Breast epithelium (tissue), 4 donors: ENCODE data around the gene C2CD3. TPM values are rescaled to one million over a fixed set of nuclear protein-coding genes. Genes with fewer than 3 reads are reported as not detected.

ENCODE experiments used
- DNase-seq, 2 donors: peaks; one replicate each; pipeline ENCODE4 v3.0.0-alpha.2; 2019; ENCODE audit warnings: low spot score in 2 of 2
- H3K27ac ChIP-seq, 2 donors: fragments of 200-600 bp; sonication (generic) in 1 of 2; one replicate each; pipeline ENCODE4 v1.5.1; 2016 to 2019; ENCODE audit warnings: mild to moderate bottlenecking in 1 of 2
- H3K27me3 ChIP-seq, 2 donors: fragments of 200-600 bp; sonication (generic) in 1 of 2; one replicate each; pipeline versions ENCODE4 v1.5.1 to v1.6.0; 2017 to 2019; ENCODE audit warnings: control low read depth in 1 of 2, mild to moderate bottlenecking in 1 of 2
- H3K36me3 ChIP-seq: fragments of 200-600 bp; one replicate; pipeline ENCODE4 v1.5.1; 2019
- H3K4me1 ChIP-seq, 2 donors: fragments of 200-600 bp; sonication (generic); one replicate each; pipeline ENCODE4 v1.5.1; 2016 to 2019; ENCODE audit warnings: control low read depth in 1 of 2
- H3K4me3 ChIP-seq, 3 donors: fragments of 200-600 bp; sonication (generic); 1 replicate in 2 of 3; 2 replicates in 1 of 3; pipeline ENCODE4 v1.5.1; 2016 to 2019; ENCODE audit warnings: mild to moderate bottlenecking in 3 of 3, moderate library complexity in 2 of 3
- H3K9me3 ChIP-seq, 2 donors: fragments of 200-600 bp; sonication (generic) in 1 of 2; one replicate each; pipeline ENCODE4 v1.5.1; 2016 to 2019; ENCODE audit warnings: control low read depth in 1 of 2
- POLR2A ChIP-seq: fragments of 450-650 bp; IDR thresholded peaks from one replicate; pipeline ENCODE4 v1.6.1; 2016; ENCODE audit warnings: antibody characterized with exemption, mild to moderate bottlenecking, moderate library complexity
- POLR2AphosphoS5 ChIP-seq, 3 donors: sonication (generic); formaldehyde crosslinking; IDR thresholded peaks; one replicate each; pipeline ENCODE4 v1.6.1; 2017; ENCODE audit warnings: antibody characterized with exemption in 3 of 3
- intact Hi-C: fragments of 100-400 bp; cut with DNase I; formaldehyde crosslinking; loops from one replicate; pipeline ENCODE4 v1.15.1; 2023; ENCODE audit warnings: low total_unique reads
- total RNA-seq, 3 donors: library from RNA; depleted of rRNA; stranded (reverse); fragments of >200 nt; gene quantifications; one replicate each; pipeline ENCODE4 v1.1.0, GENCODE V29; 2016
- TF ChIP-seq, protein P1 (sequence below), 3 donors: fragments of 450-650 bp; IDR thresholded peaks; one replicate each; pipeline ENCODE4 v1.5.1; 2016 to 2017; ENCODE audit warnings: antibody characterized with exemption in 3 of 3, mild to moderate bottlenecking in 3 of 3, moderate library complexity in 3 of 3

Gene C2CD3
- total RNA-seq, 3 donors from 2014 or later: 17.4 to 44.5 (median 37.4) TPM

DNA sequence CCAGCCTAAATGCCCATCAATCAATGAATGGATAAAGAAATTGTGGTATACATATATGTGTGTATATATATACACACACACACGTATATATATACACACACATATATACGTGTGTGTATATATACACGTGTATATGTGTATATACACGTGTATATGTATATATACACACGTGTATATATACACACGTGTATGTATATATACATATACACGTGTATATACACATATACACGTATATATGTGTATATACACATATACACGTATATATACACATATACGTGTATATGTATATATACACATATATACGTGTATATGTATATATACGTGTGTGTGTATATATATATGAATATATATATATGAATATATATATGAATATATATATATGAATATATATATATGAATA is 54.1 kb downstream of the C2CD3 start:
- H3K36me3 ChIP-seq: peaks cover 4% of the 10 kb centered on the region
- no peaks in the 10 kb centered on the region for H3K27me3 ChIP-seq
- H3K27ac ChIP-seq: no peak overlapping the region
- TF ChIP-seq POLR2AphosphoS5 (IDR thresholded peaks at IDR 0.05) (no peak), POLR2A (no peak)
- TF ChIP-seq, protein P1, sequence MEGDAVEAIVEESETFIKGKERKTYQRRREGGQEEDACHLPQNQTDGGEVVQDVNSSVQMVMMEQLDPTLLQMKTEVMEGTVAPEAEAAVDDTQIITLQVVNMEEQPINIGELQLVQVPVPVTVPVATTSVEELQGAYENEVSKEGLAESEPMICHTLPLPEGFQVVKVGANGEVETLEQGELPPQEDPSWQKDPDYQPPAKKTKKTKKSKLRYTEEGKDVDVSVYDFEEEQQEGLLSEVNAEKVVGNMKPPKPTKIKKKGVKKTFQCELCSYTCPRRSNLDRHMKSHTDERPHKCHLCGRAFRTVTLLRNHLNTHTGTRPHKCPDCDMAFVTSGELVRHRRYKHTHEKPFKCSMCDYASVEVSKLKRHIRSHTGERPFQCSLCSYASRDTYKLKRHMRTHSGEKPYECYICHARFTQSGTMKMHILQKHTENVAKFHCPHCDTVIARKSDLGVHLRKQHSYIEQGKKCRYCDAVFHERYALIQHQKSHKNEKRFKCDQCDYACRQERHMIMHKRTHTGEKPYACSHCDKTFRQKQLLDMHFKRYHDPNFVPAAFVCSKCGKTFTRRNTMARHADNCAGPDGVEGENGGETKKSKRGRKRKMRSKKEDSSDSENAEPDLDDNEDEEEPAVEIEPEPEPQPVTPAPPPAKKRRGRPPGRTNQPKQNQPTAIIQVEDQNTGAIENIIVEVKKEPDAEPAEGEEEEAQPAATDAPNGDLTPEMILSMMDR (IDR thresholded peaks at IDR 0.05): no peak
- no peak for DNase-seq
- H3K4me1 ChIP-seq: no peaks in the 10 kb centered on the region
- no peak overlapping the region for H3K4me3 ChIP-seq
- intact Hi-C loops: no loop called here
- no peaks in the 10 kb centered on the region for H3K9me3 ChIP-seq

DNA sequence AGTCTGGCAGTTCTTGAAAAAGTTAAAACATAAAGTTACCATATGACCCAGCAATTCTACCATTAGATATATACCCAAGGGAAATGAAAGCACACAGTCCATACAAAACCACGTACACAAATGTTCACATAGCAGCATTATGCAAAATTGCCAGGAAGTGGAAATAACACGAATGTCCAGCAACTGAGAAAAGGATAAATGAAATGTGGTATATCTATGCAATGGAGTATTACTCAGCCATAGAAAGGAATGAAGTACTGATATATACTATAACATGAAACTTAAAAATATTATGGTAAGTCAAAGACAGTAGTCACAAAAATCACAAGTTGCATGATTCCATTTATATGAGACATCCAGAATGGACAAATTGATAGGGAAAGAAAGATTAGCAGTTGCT is 57.9 kb downstream of the C2CD3 start:
- H3K27me3 ChIP-seq: no peaks in the 10 kb centered on the region
- no peak overlapping the region for H3K4me3 ChIP-seq
- intact Hi-C loops: no loop called here
- no peaks in the 10 kb centered on the region for H3K9me3 ChIP-seq
- H3K36me3 ChIP-seq: peaks cover 4% of the 10 kb centered on the region
- no peaks in the 10 kb centered on the region for H3K4me1 ChIP-seq
- DNase-seq: no peak
- TF ChIP-seq, protein P1 (IDR thresholded peaks at IDR 0.05): no peak
- no peak for TF ChIP-seq POLR2A
- TF ChIP-seq POLR2AphosphoS5 (IDR thresholded peaks at IDR 0.05): no peak
- H3K27ac ChIP-seq: no peak overlapping the region

DNA sequence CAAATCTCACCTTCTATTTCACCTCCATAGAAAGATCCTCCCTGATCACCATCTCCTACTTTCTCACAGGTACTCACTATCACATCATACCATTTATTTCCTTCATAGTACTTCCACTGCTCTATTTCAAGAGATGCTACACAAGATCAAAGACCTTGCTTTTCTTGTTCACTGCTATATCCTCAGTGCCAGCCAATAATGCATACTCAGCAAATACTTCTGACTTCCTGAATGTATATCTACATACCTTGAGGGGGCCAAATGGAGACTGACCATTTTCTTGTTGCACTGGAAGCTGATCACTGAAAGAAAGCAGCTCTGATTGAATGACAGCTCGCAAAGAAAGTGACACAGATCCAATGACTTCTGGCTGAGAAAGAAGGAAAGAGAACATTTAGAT is 64.7 kb downstream of the C2CD3 start:
- DNase-seq: no peak
- Histone ChIP-seq H3K36me3 (peaks cover 6% of the 10 kb centered on the region), H3K27ac (no peak overlapping the region), H3K9me3 (no peaks in the 10 kb centered on the region), H3K4me1 (no peaks in the 10 kb centered on the region), H3K4me3 (no peak overlapping the region), H3K27me3 (no peaks in the 10 kb centered on the region)
- TF ChIP-seq, protein P1 (IDR thresholded peaks at IDR 0.05): no peak
- TF ChIP-seq POLR2AphosphoS5 (IDR thresholded peaks at IDR 0.05) (no peak), POLR2A (no peak)
- intact Hi-C loops: no loop called here

DNA sequence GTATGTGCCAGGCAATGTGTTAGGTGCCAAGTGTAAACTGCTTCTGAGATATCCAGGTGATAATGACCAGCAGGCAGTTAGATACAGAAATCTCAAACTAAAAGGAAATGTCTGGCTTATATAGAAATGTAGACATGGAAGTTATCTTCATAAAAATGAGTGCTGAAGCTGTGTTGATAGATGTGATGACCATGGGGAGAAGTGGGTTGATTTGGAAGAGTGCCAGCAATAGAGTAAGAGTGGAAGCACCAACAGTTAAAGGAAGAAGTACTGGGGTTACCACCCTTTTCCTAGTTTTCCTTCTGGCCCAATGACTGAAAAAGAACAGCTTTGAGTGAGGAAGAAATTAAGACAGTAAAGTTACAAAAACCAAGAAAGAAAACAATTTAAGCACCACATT is 68.5 kb downstream of the C2CD3 start:
- no peak for TF ChIP-seq POLR2A
- TF ChIP-seq, protein P1 (IDR thresholded peaks at IDR 0.05): no peak
- no peak for TF ChIP-seq POLR2AphosphoS5 (IDR thresholded peaks at IDR 0.05)
- no peak for DNase-seq
- H3K9me3 ChIP-seq: no peaks in the 10 kb centered on the region
- H3K36me3 ChIP-seq: peaks cover 10% of the 10 kb centered on the region
- H3K27me3 ChIP-seq: no peaks in the 10 kb centered on the region
- intact Hi-C loops: no loop called here
- H3K4me3 ChIP-seq: no peak overlapping the region
- no peaks in the 10 kb centered on the region for H3K4me1 ChIP-seq
- no peak overlapping the region for H3K27ac ChIP-seq

DNA sequence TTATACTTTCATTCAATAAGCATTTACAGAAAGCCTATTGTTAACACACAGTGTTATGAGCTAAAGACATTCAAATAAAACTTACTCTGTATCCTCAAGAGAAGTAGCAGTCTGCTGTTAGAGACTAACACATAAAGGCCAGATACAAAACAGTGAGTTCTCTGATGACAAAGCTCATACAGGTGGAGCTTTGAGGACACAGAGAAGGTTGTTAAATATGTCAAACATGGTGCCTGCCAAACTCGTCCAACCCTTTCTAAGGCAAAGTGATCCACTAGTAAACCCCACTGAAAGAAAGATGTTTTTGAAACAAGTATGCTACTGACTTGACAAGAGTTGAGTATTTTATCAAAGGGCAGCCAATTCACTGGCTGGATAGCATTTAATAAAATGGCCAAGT is 70.1 kb downstream of the C2CD3 start:
- H3K27me3 ChIP-seq: no peaks in the 10 kb centered on the region
- H3K36me3 ChIP-seq: peaks cover 10% of the 10 kb centered on the region
- H3K4me3 ChIP-seq: no peak overlapping the region
- TF ChIP-seq POLR2A: no peak
- TF ChIP-seq, protein P1 (IDR thresholded peaks at IDR 0.05): no peak
- TF ChIP-seq POLR2AphosphoS5 (IDR thresholded peaks at IDR 0.05): no peak
- no peak for DNase-seq
- intact Hi-C loops: no loop called here
- H3K4me1 ChIP-seq: no peaks in the 10 kb centered on the region
- H3K9me3 ChIP-seq: no peaks in the 10 kb centered on the region
- no peak overlapping the region for H3K27ac ChIP-seq
